H9 (cell line): Measurements from ENCODE around the gene SLC4A9. TPM values are rescaled to one million over a fixed set of nuclear protein-coding genes. Genes with fewer than 3 reads are reported as not detected.

Experiments
- DNase-seq: peaks from one replicate; pipeline ENCODE4 v3.0.0-alpha.2; 2017
- H2AFZ ChIP-seq: one replicate; pipeline ENCODE4 v1.6.1; 2013; ENCODE audit warnings: mild to moderate bottlenecking, low read length, control low read depth, moderate library complexity
- H2AK5ac ChIP-seq: 2 replicates; pipeline ENCODE4 v1.6.1; 2013; ENCODE audit warnings: low read length, control low read depth, mixed read lengths; ENCODE audit not compliant: insufficient read length
- H2BK120ac ChIP-seq: one replicate; pipeline ENCODE4 v1.6.1; 2013; ENCODE audit warnings: low read depth, mild to moderate bottlenecking, low read length, control low read depth, inconsistent platforms; ENCODE audit not compliant: poor library complexity, severe bottlenecking
- H2BK12ac ChIP-seq: 2 replicates; pipeline ENCODE4 v1.6.1; 2013; ENCODE audit warnings: low read length, control low read depth, mixed read lengths, low read depth; ENCODE audit not compliant: insufficient read length
- H2BK15ac ChIP-seq: 2 replicates; pipeline ENCODE4 v1.6.1; 2013; ENCODE audit warnings: low read depth, low read length, control low read depth
- H2BK20ac ChIP-seq: one replicate; pipeline ENCODE4 v1.6.1; 2013; ENCODE audit warnings: low read depth, mild to moderate bottlenecking, low read length, control low read depth, inconsistent platforms; ENCODE audit not compliant: poor library complexity, severe bottlenecking
- H2BK5ac ChIP-seq: 2 replicates; pipeline ENCODE4 v1.6.1; 2013; ENCODE audit warnings: low read length, control low read depth, mixed read lengths; ENCODE audit not compliant: insufficient read length
- H3K14ac ChIP-seq: 2 replicates; pipeline ENCODE4 v1.6.1; 2013; ENCODE audit warnings: low read length, control low read depth; ENCODE audit not compliant: insufficient read depth
- H3K18ac ChIP-seq: 2 replicates; pipeline ENCODE4 v1.6.1; 2013; ENCODE audit warnings: low read depth, mild to moderate bottlenecking, mixed read lengths, low read length, control low read depth; ENCODE audit not compliant: insufficient read length
- H3K23ac ChIP-seq: 2 replicates; pipeline ENCODE4 v1.6.1; 2013; ENCODE audit warnings: low read length, control low read depth, mixed read lengths, low read depth; ENCODE audit not compliant: insufficient read length
- H3K23me2 ChIP-seq: 2 replicates; pipeline ENCODE4 v1.6.1; 2013; ENCODE audit warnings: low read depth, mild to moderate bottlenecking, mixed read lengths, low read length, control low read depth; ENCODE audit not compliant: insufficient read length, poor library complexity, severe bottlenecking
- H3K27ac ChIP-seq: 2 replicates; pipeline ENCODE4 v1.5.1; 2013; ENCODE audit warnings: low read length, control low read depth, mixed read lengths, low read depth; ENCODE audit not compliant: insufficient read length
- H3K27me3 ChIP-seq: 2 replicates; pipeline ENCODE4 v1.6.1; 2013; ENCODE audit warnings: low read length, control low read depth, inconsistent platforms; ENCODE audit not compliant: insufficient read depth
- H3K4ac ChIP-seq: 2 replicates; pipeline ENCODE4 v1.6.1; 2013; ENCODE audit warnings: low read depth, mild to moderate bottlenecking, control low read depth, inconsistent platforms, low read length, moderate library complexity
- H3K4me1 ChIP-seq: 2 replicates; pipeline ENCODE4 v1.6.1; 2013; ENCODE audit warnings: low read length, control low read depth, inconsistent platforms; ENCODE audit not compliant: insufficient read depth
- H3K4me2 ChIP-seq: 2 replicates; pipeline ENCODE4 v1.6.1; 2013; ENCODE audit warnings: low read length, control low read depth, mixed read lengths; ENCODE audit not compliant: insufficient read length, insufficient read depth
- H3K56ac ChIP-seq: 2 replicates; pipeline ENCODE4 v1.6.1; 2013; ENCODE audit warnings: low read depth, mild to moderate bottlenecking, mixed read lengths, low read length, control low read depth; ENCODE audit not compliant: insufficient read length
- H3K79me1 ChIP-seq: 2 replicates; pipeline ENCODE4 v1.6.1; 2013; ENCODE audit warnings: low read depth, mild to moderate bottlenecking, moderate library complexity, low read length, control low read depth, inconsistent platforms; ENCODE audit not compliant: insufficient read depth, poor library complexity, severe bottlenecking
- H3K79me2 ChIP-seq: 2 replicates; pipeline ENCODE4 v1.6.1; 2013; ENCODE audit warnings: low read length, control low read depth, inconsistent platforms; ENCODE audit not compliant: insufficient read depth
- H3K9ac ChIP-seq: 2 replicates; pipeline ENCODE4 v1.6.1; 2013; ENCODE audit warnings: low read length, control low read depth, mixed read lengths; ENCODE audit not compliant: insufficient read length; ENCODE audit errors: extremely low read depth
- H3K9me3 ChIP-seq: one replicate; pipeline ENCODE4 v1.6.1; 2013; ENCODE audit warnings: low read depth, low read length, inconsistent platforms; ENCODE audit not compliant: control insufficient read depth
- H3T11ph ChIP-seq: one replicate; pipeline ENCODE4 v1.6.1; 2013; ENCODE audit warnings: mild to moderate bottlenecking, low read length, control low read depth, inconsistent platforms
- H4K20me1 ChIP-seq: one replicate; pipeline ENCODE4 v1.6.1; 2013; ENCODE audit not compliant: control insufficient read depth, insufficient read length, insufficient read depth
- H4K5ac ChIP-seq: 2 replicates; pipeline ENCODE4 v1.6.1; 2013; ENCODE audit warnings: low read depth, mild to moderate bottlenecking, mixed read lengths, low read length, control low read depth; ENCODE audit not compliant: insufficient read length
- H4K8ac ChIP-seq: replicated peaks from 2 replicates; pipeline ENCODE4 v1.6.1; 2013; ENCODE audit warnings: low read length, control low read depth, mixed read lengths, low read depth; ENCODE audit not compliant: insufficient read length
- H4K91ac ChIP-seq: 2 replicates; pipeline ENCODE4 v1.6.1; 2013; ENCODE audit warnings: low read depth, mild to moderate bottlenecking, moderate library complexity, mixed read lengths, low read length, control low read depth; ENCODE audit not compliant: insufficient read length
- H3K27ac Mint-ChIP-seq, 3 experiments: 2 replicates in 2 of 3; 3 replicates in 1 of 3; pipeline ENCODE4 v1.8.0; 2020 to 2021; ENCODE audit warnings: mixed read lengths in 3 of 3, mild to moderate bottlenecking in 1 of 3, moderate library complexity in 1 of 3
- H3K27me3 Mint-ChIP-seq: 2 replicates; pipeline ENCODE4 v1.8.0; 2021; ENCODE audit warnings: low read depth, mild to moderate bottlenecking, moderate library complexity, mixed read lengths
- H3K36me3 Mint-ChIP-seq, 3 experiments: 2 replicates in 2 of 3; 3 replicates in 1 of 3; pipeline ENCODE4 v1.8.0; 2020 to 2021; ENCODE audit warnings: low read depth in 3 of 3, mixed read lengths in 3 of 3; ENCODE audit not compliant: insufficient read depth in 1 of 3
- H3K4me1 Mint-ChIP-seq, 2 experiments: 2 replicates each; pipeline ENCODE4 v1.8.0; 2020; ENCODE audit warnings: mixed read lengths in 2 of 2
- H3K4me3 Mint-ChIP-seq, 2 experiments: 2 replicates in 1 of 2; 3 replicates in 1 of 2; pipeline ENCODE4 v1.8.0; 2020 to 2021; ENCODE audit warnings: mild to moderate bottlenecking in 2 of 2, mixed read lengths in 2 of 2, moderate library complexity in 1 of 2
- H3K9me3 Mint-ChIP-seq, 2 experiments: 2 replicates in 1 of 2; 3 replicates in 1 of 2; pipeline ENCODE4 v1.8.0; 2020; ENCODE audit warnings: mild to moderate bottlenecking in 2 of 2, mixed read lengths in 2 of 2, moderate library complexity in 1 of 2
- WGBS: extraction: QIAGEN DNeasy Blood & Tissue Kit; methylation state at CpG from one replicate; pipeline ENCODE4 v1.1.7; 2013; ENCODE audit warnings: missing lambda C conversion rate, low lambda C conversion rate, mixed read lengths; ENCODE audit not compliant: insufficient read length; ENCODE audit errors: extremely low coverage; 5-methylcytosine and 5-hydroxymethylcytosine counted together
- long read RNA-seq: library from polyadenylated mRNA; unstranded; transcript quantifications from one replicate; pipeline ENCODE4 v2.0.0, GENCODE V29; 2020
- total RNA-seq: library from RNA; stranded (reverse); gene quantifications from 2 replicates; pipeline ENCODE4 v1.2.1, GENCODE V29; 2021
- TF ChIP-seq, protein P1 (sequence below): fragments of 200-600 bp; sonication (generic); conservative IDR thresholded peaks from 3 replicates; pipeline ENCODE4 v1.8.0; 2021; ENCODE audit warnings: antibody characterized with exemption, mild to moderate bottlenecking

The SLC4A9 gene, protein sequence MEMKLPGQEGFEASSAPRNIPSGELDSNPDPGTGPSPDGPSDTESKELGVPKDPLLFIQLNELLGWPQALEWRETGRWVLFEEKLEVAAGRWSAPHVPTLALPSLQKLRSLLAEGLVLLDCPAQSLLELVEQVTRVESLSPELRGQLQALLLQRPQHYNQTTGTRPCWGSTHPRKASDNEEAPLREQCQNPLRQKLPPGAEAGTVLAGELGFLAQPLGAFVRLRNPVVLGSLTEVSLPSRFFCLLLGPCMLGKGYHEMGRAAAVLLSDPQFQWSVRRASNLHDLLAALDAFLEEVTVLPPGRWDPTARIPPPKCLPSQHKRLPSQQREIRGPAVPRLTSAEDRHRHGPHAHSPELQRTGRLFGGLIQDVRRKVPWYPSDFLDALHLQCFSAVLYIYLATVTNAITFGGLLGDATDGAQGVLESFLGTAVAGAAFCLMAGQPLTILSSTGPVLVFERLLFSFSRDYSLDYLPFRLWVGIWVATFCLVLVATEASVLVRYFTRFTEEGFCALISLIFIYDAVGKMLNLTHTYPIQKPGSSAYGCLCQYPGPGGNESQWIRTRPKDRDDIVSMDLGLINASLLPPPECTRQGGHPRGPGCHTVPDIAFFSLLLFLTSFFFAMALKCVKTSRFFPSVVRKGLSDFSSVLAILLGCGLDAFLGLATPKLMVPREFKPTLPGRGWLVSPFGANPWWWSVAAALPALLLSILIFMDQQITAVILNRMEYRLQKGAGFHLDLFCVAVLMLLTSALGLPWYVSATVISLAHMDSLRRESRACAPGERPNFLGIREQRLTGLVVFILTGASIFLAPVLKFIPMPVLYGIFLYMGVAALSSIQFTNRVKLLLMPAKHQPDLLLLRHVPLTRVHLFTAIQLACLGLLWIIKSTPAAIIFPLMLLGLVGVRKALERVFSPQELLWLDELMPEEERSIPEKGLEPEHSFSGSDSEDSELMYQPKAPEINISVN
- total RNA-seq: 0.07 TPM in 1 of 2 replicates, not detected in the other
- long read RNA-seq: 0 reads

DNA sequence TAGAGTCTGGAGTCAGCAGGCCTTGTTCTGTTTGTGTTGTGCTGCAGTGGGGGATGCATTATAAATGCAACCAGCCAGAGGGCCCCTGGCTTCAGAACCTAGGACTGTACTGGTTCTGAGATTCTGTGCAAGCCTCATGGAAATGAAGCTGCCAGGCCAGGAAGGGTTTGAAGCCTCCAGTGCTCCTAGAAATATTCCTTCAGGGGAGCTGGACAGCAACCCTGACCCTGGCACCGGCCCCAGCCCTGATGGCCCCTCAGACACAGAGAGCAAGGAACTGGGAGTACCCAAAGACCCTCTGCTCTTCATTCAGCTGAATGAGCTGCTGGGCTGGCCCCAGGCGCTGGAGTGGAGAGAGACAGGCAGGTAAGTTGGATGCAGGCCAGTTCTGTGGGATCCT, at the start of gene SLC4A9:
Gene SLC4A9 (plus strand): TSS at position 94 of the 400 bp plus-strand sequence. CDS start 43 bp downstream, at position 137.
- Histone ChIP-seq H2BK20ac (no peak within 1 kb of the TSS), H2AFZ (no peak within 1 kb of the TSS), H3K23ac (no peak within 1 kb of the TSS), H3K4ac (no peak within 1 kb of the TSS), H4K20me1 (no peaks in the 10 kb centered on the region), H4K5ac (no peak within 1 kb of the TSS), H3K27ac (no peak within 1 kb of the TSS), H3K9ac (no peak within 1 kb of the TSS), H3K4me2 (no peak within 1 kb of the TSS), H3K14ac (no peak within 1 kb of the TSS), H2AK5ac (no peak within 1 kb of the TSS), H3K79me1 (no peaks in the 10 kb centered on the region), H2BK5ac (no peak within 1 kb of the TSS), H3K56ac (no peak within 1 kb of the TSS), H3K18ac (no peak within 1 kb of the TSS), H2BK15ac (no peak within 1 kb of the TSS), H3T11ph (no peak within 1 kb of the TSS), H3K4me1 (no peaks in the 10 kb centered on the region; the same call in 1 of the 2 replicates), H3K27me3 (no peaks in the 10 kb centered on the region), H4K8ac (no peak within 1 kb of the TSS), H3K9me3 (no peaks in the 10 kb centered on the region), H3K79me2 (no peaks in the 10 kb centered on the region), H3K23me2 (peaks cover 4% of the 10 kb centered on the region), H2BK12ac (no peak within 1 kb of the TSS), H2BK120ac (no peak within 1 kb of the TSS), H4K91ac (no peak within 1 kb of the TSS)
- DNase-seq: no peak
- Mint-ChIP-seq H3K27me3 (peaks cover 20% of the 10 kb centered on the region), H3K9me3 (no peaks in the 10 kb centered on the region; a peak in 1 of 5 replicates), H3K4me3 (no peak within 1 kb of the TSS; a peak in 1 of 5 replicates), H3K4me1 (peaks cover 5 to 23% of the 10 kb centered on the region in 2 experiments; a peak in 3 of 4 replicates), H3K27ac (no peak within 1 kb of the TSS), H3K36me3 (no peaks in the 10 kb centered on the region)
- WGBS: no CpG with 5 or more reads among the region's 2 CpGs
- TF ChIP-seq, protein P1, sequence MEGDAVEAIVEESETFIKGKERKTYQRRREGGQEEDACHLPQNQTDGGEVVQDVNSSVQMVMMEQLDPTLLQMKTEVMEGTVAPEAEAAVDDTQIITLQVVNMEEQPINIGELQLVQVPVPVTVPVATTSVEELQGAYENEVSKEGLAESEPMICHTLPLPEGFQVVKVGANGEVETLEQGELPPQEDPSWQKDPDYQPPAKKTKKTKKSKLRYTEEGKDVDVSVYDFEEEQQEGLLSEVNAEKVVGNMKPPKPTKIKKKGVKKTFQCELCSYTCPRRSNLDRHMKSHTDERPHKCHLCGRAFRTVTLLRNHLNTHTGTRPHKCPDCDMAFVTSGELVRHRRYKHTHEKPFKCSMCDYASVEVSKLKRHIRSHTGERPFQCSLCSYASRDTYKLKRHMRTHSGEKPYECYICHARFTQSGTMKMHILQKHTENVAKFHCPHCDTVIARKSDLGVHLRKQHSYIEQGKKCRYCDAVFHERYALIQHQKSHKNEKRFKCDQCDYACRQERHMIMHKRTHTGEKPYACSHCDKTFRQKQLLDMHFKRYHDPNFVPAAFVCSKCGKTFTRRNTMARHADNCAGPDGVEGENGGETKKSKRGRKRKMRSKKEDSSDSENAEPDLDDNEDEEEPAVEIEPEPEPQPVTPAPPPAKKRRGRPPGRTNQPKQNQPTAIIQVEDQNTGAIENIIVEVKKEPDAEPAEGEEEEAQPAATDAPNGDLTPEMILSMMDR: no peak
